A673 (cell line): ENCODE measurements around the gene PLAC1. TPM values are rescaled to one million over a fixed set of nuclear protein-coding genes. Genes with fewer than 3 reads are reported as not detected.

ENCODE experiments used
- BruUV-seq: library from RNA; stranded (reverse); fragments of 400-500 nt; replicated peaks from 2 replicates; lab custom pipeline; 2021; lab: Mats Ljungman, UMichigan
- CTCF ChIA-PET: fragments of 300-600 bp; sonication (Branson Sonifier 250); formaldehyde crosslinking; loops from one replicate; lab custom pipeline; 2022; ENCODE audit warnings: antibody characterized with exemption; lab: Charles Lee
- POLR2A ChIA-PET: fragments of 300-600 bp; sonication (Branson Sonifier 250); formaldehyde crosslinking; loops from one replicate; lab custom pipeline; 2022; ENCODE audit warnings: antibody characterized with exemption; ENCODE audit not compliant: low non-redundant PET; lab: Charles Lee
- DNase-seq: peaks from one replicate; pipeline ENCODE4 v3.0.0-alpha.2; 2015; ENCODE audit warnings: low spot score
- H3K27ac ChIP-seq: fragments of 200-600 bp; sonication (generic); 2 replicates; pipeline ENCODE4 v1.5.1; 2016; ENCODE audit warnings: mixed run types, low read depth, mild to moderate bottlenecking, mixed read lengths, antibody characterized with exemption, low read length; ENCODE audit not compliant: poor library complexity, severe bottlenecking
- H3K27me3 ChIP-seq: fragments of 200-600 bp; sonication (generic); replicated peaks from 2 replicates; pipeline ENCODE4 v1.6.1; 2017; ENCODE audit warnings: mixed run types, low read depth, mild to moderate bottlenecking, mixed read lengths, antibody characterized with exemption, low read length; ENCODE audit not compliant: insufficient read depth, poor library complexity
- H3K36me3 ChIP-seq: fragments of 200-600 bp; sonication (generic); 2 replicates; pipeline ENCODE4 v1.6.1; 2016; ENCODE audit warnings: mixed run types, mild to moderate bottlenecking, mixed read lengths, antibody characterized with exemption, low read length; ENCODE audit not compliant: insufficient read depth, poor library complexity, severe bottlenecking
- H3K4me1 ChIP-seq: fragments of 200-600 bp; sonication (generic); 2 replicates; pipeline ENCODE4 v1.6.1; 2017; ENCODE audit warnings: mixed run types, mild to moderate bottlenecking, mixed read lengths, antibody characterized with exemption, low read length; ENCODE audit not compliant: insufficient read depth, poor library complexity, severe bottlenecking
- H3K4me3 ChIP-seq: fragments of 200-600 bp; sonication (generic); 2 replicates; pipeline ENCODE4 v1.5.1; 2016; ENCODE audit warnings: low read depth, mixed run types, mild to moderate bottlenecking, mixed read lengths, low read length; ENCODE audit not compliant: poor library complexity, severe bottlenecking
- H3K9me3 ChIP-seq: fragments of 200-600 bp; sonication (generic); 2 replicates; pipeline ENCODE4 v1.6.1; 2016; ENCODE audit warnings: mixed run types, low read depth, mild to moderate bottlenecking, mixed read lengths, antibody characterized with exemption, low read length; ENCODE audit not compliant: poor library complexity, severe bottlenecking
- EZH2 ChIP-seq: fragments of 200-600 bp; sonication (generic); IDR thresholded peaks from 2 replicates; pipeline ENCODE4 v1.6.1; 2017; ENCODE audit warnings: borderline replicate concordance, low read depth, mild to moderate bottlenecking, mixed read lengths, antibody characterized with exemption, low read length; ENCODE audit not compliant: poor library complexity, severe bottlenecking
- intact Hi-C: fragments of 100-400 bp; cut with micrococcal nuclease; formaldehyde crosslinking; loops from one replicate; pipeline ENCODE4 v1.10.0; 2022; ENCODE audit not compliant: unreplicated experiment
- total RNA-seq: library from RNA; stranded (reverse); gene quantifications from 2 replicates; pipeline ENCODE4 v1.2.3, GENCODE V29; 2021
- TF ChIP-seq, protein P1 (sequence below): fragments of 300-800, 200-600 bp; sonication (generic); conservative IDR thresholded peaks from 2 replicates; pipeline ENCODE4 v1.5.1; 2017; ENCODE audit warnings: low read depth, mild to moderate bottlenecking, antibody characterized with exemption, low read length, moderate library complexity, mixed read lengths

The PLAC1 gene
- total RNA-seq, 1 experiment from 2014 or later = 0.43 TPM

DNA sequence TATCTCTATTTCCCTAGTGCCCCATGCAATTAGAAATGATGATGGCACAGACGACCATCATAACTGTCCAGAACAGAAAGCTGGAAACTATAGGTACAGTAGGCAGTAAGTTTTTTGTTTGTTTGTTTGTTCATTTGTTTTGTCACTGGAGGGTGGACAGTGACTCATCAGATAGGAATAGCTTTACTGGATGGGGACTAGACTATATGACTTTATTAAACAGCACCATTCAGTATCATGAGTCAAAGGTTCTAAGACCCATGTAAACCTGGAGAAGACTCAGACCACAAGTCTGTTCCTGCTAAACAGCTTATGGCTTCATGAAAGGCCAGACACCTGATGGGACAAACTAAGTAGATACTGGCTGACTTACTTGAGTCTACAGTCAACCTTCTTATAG, 38.4 kb downstream of the PLAC1 start:
- H3K4me1 ChIP-seq = peaks cover 21% of the 10 kb centered on the region
- ChIA-PET POLR2A (no interaction called here), CTCF (no interaction called here)
- H3K36me3 ChIP-seq = no peaks in the 10 kb centered on the region
- no peaks in the 10 kb centered on the region for H3K27me3 ChIP-seq
- TF ChIP-seq EZH2 = no peak
- TF ChIP-seq, protein P1, sequence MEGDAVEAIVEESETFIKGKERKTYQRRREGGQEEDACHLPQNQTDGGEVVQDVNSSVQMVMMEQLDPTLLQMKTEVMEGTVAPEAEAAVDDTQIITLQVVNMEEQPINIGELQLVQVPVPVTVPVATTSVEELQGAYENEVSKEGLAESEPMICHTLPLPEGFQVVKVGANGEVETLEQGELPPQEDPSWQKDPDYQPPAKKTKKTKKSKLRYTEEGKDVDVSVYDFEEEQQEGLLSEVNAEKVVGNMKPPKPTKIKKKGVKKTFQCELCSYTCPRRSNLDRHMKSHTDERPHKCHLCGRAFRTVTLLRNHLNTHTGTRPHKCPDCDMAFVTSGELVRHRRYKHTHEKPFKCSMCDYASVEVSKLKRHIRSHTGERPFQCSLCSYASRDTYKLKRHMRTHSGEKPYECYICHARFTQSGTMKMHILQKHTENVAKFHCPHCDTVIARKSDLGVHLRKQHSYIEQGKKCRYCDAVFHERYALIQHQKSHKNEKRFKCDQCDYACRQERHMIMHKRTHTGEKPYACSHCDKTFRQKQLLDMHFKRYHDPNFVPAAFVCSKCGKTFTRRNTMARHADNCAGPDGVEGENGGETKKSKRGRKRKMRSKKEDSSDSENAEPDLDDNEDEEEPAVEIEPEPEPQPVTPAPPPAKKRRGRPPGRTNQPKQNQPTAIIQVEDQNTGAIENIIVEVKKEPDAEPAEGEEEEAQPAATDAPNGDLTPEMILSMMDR = no peak
- H3K27ac ChIP-seq = no peak overlapping the region
- BruUV-seq = no TSS peak
- intact Hi-C loops = no loop called here
- H3K9me3 ChIP-seq = no peaks in the 10 kb centered on the region
- DNase-seq = no peak
- no peak overlapping the region for H3K4me3 ChIP-seq

DNA sequence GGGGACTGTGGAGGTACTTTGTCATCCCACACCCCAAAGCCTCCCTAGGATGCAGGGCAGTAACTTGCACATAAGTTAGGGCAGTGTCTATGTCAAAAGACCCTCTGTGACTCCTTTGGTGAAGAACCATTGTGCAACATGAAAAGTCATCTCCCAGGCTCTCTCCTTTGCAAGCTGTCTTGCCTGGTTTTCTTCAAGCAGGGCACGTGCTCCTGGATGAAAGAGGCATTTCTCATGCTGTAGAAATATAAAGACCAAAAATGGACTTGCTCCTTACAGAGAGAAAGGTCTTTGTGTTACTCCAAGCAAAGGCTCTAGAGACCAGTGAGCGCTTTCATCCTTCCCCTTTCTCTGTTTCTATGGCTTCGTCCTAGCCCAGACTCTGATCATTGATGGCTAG, 44.9 kb downstream of the PLAC1 start:
- no peak for TF ChIP-seq EZH2
- TF ChIP-seq, protein P1 = no peak
- Histone ChIP-seq H3K9me3 (no peaks in the 10 kb centered on the region), H3K4me3 (no peak overlapping the region), H3K4me1 (no peaks in the 10 kb centered on the region), H3K36me3 (no peaks in the 10 kb centered on the region), H3K27ac (no peak overlapping the region), H3K27me3 (no peaks in the 10 kb centered on the region)
- ChIA-PET CTCF (no interaction called here), POLR2A (no interaction called here)
- no TSS peak for BruUV-seq
- intact Hi-C loops = no loop called here
- no peak for DNase-seq

DNA sequence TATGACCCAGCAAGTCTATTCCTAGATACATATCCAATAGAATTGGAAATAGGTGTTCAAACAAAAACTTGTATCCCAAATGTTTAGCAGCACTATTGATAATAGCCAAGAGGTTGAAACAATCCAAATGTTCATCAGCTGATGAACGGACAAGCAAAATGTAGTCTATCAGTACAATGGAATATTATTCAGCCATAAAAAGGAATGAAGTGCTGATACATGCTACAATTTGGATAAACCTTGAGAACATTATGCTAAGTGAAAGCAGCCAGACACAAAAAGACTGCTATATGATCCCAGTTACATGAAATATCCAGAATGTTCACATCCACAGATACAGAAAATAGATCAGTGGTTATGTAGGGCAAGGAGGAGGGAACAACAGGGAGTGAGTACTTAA, 50.1 kb downstream of the PLAC1 start:
- Histone ChIP-seq H3K9me3 (no peaks in the 10 kb centered on the region), H3K4me3 (no peak overlapping the region), H3K27me3 (no peaks in the 10 kb centered on the region), H3K4me1 (peaks cover 19% of the 10 kb centered on the region), H3K27ac (no peak overlapping the region), H3K36me3 (no peaks in the 10 kb centered on the region)
- BruUV-seq = no TSS peak
- no peak for DNase-seq
- TF ChIP-seq, protein P1 = no peak
- no peak for TF ChIP-seq EZH2
- ChIA-PET POLR2A (no interaction called here), CTCF (no interaction called here)
- intact Hi-C loops = no loop called here
